Hematopoietic multipotent progenitor cell treated with erythropoietin and hydrocortisone succinate and interleukin-3 and kit ligand, for 4 days (in vitro differentiated cells): Measurements from ENCODE around the gene SELENBP1.
"Not testable (repeated sequence)": the region's sequence is repeated elsewhere in the genome, so short reads cannot be mapped to it uniquely, and the experiment has no call there.

ENCODE experiments used
- DNase-seq: peaks from one replicate; pipeline ENCODE4 v3.0.0-alpha.2; 2015

SELENBP1 gene

DNA sequence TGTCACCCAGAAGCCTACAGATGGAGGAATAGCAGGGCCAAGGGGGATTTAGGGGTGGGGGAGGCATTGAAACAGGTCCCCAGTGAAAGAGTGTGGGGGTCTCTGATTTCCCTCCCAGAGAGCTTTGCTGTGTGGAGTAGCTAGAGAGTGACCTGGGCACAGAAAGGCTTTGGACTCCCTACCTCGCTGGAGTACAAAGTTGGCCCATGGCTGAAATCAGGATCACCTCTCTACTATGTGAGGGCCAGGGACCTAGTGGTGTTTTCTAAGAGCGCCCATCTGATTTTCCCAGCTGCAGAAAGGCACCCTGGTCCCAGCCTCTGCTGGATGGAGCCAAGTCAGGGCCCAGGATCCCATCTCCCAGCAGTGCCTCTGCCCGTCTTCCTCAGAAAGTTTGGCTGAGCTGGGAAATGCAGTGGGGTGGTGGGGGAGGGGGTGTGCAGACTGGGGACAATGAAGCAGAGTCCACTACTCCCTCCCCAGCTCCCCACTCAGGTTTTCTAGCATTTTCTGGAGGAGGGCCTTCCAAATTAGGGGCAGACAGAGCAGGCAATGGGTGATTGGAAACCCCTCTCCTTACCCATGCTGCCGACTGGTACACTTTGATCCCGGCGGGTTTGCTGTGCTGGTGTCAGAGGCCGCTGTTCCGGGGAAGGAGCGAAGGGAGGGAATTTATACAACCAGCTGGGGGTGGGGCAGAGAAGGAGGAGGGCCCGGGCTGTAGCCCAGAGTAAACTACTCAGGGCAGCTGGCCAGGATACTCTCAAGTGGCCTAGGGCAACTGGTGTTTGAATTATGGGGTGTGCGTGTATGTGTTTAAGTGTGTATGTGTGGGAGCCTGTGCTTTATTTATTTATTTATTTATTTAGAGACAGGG is at the start of gene SELENBP1:
SELENBP1 (minus strand) TSS at position 648 of the 877 bp plus-strand sequence; CDS start at position 584, 64 bp downstream.
- peak; percentile 42 for DNase-seq

- no peak for DNase-seq
Observed at GRCh38 chr1:151419819-151420218, 47.3 kb upstream of the SELENBP1 start.

- no peak for DNase-seq
Observed at GRCh38 chr1:151418081-151418480, 45.6 kb upstream of the SELENBP1 start.

DNA sequence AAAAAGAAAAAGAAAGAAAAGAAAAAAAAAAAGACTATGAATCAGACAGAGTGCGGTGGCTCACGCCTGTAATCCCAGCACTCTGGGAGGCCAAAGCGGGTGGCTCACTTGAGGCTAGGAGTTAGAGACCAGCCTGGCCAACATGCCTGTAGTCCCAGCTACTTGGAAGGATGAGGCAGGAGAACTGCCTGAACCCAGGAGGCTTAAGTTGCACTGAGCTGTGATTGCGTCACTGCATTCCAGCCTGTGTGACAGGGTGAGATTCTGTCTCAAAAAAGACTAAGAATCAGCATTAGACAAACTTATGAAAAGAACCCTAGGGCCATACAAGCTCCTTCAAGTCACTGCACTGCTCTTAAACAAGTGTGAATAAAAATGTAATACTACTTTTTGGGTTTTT is 43.7 kb upstream of the SELENBP1 start:
- DNase-seq, result no peak

DNA sequence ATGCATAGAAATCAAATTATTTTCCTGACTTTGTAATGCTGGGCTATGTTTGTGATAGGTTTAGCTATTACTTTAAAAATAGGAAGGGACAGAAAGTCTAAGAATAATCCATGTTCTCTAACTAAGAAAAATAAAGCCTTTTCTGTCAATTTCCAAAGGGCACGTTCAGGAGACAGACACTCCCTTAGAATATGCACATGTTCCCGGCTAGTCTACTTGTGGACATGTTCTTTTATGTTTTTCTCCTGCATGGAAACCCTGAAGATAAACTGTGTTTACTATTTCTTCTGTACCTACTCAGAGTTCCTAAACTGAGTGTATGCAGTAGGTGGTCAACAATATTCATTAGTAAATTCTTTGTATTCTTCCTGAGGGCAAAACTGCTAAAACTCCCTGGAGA is 39.4 kb upstream of the SELENBP1 start:
- no peak for DNase-seq

DNA sequence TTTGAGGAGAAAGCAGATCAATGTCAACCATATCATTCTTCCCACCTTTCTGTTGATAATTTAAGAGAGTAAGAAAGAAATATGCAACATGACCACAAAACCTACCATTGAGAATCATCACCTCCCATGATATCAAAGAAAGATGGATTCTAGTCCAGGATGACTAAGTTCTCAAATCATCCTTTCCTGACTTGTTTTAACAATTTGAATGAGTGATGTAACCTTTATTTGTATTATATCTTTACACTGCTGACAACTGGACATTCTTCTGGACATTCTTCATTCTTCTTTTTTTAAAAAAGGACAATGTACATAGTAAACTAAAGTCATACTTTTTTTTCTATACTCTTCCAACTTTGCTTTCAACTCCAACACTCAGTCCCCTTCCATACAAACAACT is 36.4 kb upstream of the SELENBP1 start:
- DNase-seq, result no peak

DNA sequence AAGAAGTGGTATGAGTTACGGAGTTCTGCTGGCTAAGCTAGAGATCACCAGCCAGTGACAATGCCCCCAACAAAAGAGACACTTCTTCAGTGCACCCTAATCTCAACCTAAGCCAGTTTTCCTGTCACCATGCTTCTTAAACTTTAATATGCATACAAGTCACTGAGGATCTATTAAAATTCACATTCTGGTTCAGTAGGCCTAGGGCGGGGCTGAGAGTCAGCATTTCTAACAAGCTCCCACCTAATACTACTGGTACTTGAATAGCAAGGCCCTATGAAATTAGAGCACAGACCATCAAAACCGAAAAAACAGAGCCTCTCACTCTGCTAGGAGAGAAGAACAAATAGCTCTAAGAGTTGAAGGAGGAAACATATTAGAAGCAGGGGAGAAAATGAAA is 34.8 kb upstream of the SELENBP1 start:
- DNase-seq, result no peak

GRCh38 chr1:151406176-151406575 is 33.7 kb upstream of the SELENBP1 start:
- DNase-seq, result no peak

DNA sequence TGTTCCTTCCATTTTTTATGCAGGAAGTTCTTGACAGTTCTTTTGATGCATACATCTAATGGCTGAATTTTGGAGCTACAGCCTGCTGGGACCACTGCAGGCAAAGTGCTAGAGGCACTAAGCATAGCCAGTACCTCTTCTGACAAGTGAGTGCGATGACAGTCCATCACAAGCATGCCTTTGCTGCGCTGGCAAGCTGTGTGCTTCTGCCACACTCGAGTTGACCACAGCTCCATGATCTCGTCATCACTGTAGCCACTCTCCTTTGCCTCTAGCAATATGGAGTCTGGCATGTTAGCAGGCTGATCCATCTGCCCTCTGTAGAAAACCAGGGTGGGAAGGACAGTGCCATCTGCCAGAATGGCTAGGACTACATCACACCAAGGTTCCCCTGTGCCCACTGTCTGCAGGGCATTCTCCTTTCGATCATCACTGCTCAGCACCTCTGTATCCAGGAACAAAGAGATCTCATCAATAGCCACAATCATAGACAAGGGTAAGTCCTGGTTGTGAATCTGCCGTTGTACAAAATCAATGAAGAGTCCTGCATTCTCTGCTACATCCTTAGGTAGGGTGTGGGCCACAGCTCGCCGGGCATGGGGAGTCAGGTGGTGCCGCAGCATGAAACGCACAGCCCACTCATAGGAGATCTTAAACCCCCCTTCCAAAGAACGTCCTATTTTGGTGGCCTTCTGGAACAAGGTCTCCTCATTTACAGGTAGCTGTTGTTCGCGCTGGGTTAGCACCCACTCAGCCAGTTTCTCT is 32.9 kb upstream of the SELENBP1 start:
- no peak for DNase-seq

- DNase-seq, result no peak
Observed at GRCh38 chr1:151403612-151404011, 31.1 kb upstream of the SELENBP1 start.

DNA sequence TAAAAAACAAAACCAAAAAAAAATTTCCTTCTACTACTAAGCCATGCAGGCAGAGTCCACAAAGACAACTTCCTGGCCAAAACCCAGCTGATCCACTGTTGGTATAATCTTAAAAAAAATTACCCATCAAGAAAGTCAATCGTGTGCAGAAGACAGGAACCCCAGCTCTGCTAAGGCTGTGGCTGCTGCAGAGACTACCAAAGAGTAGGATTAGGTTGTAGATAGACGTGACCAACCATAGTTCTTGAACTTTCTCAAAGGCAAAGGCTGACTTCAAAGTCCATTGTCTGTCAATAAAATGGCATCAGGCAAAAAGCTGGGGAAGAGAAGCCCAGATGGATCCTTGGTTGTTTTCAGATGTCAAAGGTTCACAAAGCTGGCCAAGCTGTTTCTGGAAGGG is 30.3 kb upstream of the SELENBP1 start:
- DNase-seq, result no peak

DNA sequence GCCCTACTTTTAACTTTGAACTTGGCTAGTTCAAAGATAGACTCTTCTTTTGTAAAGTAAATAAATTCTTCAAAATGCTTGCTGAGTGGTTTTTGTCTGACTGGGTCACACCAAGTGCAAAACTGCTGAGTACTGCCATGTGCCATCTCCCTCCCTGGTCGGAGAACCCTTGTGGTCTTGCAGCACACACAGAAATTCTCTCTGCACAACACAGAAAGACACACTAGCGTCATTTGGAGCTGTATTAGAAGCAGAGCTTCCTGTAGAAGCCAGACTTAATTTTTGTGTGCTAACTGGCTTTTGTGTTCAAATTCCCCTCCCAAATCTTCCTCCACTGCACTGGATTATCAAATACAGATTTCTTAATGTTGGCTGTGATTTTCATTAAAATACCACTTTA is 29.4 kb upstream of the SELENBP1 start:
- DNase-seq, result no peak

DNA sequence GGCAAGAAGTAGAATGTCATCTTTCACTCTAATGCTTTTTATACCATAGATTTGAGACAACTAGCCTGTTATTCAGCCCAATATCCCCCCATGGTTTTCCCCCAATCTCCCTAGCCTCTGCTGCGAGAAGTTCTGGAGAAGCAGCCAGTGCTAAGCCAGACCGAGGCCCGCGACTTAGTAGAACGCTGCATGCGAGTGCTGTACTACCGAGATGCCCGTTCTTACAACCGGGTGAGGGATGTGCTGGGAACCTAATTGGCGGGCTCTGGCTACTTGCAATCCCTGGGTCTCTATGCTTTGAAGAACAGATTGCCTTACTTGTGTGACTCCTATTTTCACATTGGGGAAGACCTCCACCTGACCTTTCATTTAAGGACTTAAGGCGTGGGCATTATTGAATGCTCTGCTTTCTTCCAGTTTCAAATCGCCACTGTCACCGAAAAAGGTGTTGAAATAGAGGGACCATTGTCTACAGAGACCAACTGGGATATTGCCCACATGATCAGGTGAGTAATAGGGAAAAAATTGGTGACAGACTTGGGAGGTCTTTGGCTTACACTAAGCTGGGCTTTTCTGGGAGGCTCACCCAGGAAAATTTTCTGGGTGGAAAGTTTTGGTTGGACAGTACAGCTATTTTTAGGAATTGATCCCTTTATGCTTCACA is 28.8 kb upstream of the SELENBP1 start:
- no peak for DNase-seq

DNA sequence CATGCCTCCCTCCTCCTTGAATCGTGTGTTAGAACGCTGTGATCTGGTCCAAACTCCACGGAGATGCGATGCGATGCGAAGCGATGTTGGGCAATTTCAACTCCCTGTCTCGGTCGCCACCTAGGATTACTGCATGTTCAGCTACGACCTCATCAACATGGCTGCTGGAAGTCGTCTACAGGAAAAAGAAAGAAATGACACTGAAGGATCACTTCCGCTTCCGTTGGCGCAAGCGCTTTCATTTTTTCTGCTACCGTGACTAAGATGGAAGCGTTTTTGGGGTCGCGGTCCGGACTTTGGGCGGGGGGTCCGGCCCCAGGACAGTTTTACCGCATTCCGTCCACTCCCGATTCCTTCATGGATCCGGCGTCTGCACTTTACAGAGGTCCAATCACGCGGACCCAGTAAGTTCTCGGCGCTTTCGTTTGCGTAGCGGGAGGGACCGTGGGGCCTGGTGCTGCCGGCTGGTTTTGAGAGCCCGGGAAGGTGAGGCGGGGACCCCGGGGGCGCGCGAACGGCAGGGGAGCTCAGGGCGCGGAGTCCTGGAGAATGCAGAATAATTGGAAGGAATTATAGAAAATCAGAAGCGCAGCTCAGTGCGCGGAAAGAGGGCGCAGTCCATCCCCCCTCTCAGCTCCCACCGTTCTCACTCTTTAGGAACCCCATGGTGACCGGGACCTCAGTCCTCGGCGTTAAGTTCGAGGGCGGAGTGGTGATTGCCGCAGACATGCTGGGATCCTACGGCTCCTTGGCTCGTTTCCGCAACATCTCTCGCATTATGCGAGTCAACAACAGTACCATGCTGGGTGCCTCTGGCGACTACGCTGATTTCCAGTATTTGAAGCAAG is 27.0 kb upstream of the SELENBP1 start, which contains the start of gene PSMB4:
PSMB4 (plus strand) TSS at position 250 of the 848 bp plus-strand sequence; CDS start at position 265, 15 bp downstream.
- peak; percentile 97 for DNase-seq

DNA sequence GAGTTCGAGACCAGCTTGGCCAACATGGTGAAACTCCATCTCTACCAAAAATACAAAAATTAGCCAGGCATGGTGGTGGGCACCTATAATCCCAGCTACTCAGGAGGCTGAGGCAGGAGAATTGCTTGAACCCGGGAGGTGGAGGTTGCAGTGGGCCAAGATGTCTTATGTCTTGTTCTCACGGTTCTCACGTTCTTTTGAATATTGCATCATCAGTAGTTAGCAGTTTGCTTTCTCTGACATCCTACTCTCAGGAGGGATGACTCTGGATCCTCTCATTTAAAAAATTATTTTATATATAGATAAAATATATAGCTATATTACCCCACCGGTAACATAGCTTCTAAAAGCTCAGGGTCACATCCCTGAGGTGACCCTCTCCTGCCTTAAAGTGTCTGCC is 23.8 kb upstream of the SELENBP1 start:
- not testable (repeated sequence) for DNase-seq

DNA sequence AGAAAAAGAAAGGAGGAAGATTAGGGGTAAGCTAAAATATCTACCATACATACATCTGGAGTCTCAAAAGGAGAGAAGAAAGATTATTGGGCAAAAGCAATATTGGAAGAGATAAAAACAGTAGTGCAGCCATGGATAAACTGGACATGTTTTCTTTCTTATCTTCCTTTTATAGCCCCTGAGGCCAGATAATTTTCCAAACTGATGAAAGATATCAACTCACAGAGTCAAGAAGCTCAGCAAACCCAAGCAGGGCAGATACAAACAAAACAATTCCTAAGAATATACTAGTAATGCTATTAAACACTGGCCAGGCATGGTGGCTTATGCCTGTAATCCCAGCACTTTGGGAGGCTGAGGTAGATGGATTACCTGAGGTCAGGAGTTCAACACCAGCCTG is 21.1 kb upstream of the SELENBP1 start:
- DNase-seq, result no peak

GRCh38 chr1:151391079-151391563 is 18.6 kb upstream of the SELENBP1 start:
- no peak for DNase-seq

GRCh38 chr1:151390221-151391078 is 17.9 kb upstream of the SELENBP1 start:
- DNase-seq, result not testable (repeated sequence)

GRCh38 chr1:151386002-151386401 is 13.5 kb upstream of the SELENBP1 start:
- no peak for DNase-seq

- peak; percentile 46 for DNase-seq
Observed at GRCh38 chr1:151384584-151384983, 12.1 kb upstream of the SELENBP1 start.
